HG02571 (cell line): ENCODE results near the gene LRRC8D.
"Not testable (repeated sequence)": the region's sequence is repeated elsewhere in the genome, so short reads cannot be mapped to it uniquely, and the experiment has no call there.

Experiments
- ATAC-seq: cut with Tn5 transposase; IDR thresholded peaks from one replicate; pipeline ENCODE4 v1.9.1; 2021; ENCODE audit warnings: mild to moderate bottlenecking, moderate library complexity; ENCODE audit not compliant: unreplicated experiment

The LRRC8D gene

DNA sequence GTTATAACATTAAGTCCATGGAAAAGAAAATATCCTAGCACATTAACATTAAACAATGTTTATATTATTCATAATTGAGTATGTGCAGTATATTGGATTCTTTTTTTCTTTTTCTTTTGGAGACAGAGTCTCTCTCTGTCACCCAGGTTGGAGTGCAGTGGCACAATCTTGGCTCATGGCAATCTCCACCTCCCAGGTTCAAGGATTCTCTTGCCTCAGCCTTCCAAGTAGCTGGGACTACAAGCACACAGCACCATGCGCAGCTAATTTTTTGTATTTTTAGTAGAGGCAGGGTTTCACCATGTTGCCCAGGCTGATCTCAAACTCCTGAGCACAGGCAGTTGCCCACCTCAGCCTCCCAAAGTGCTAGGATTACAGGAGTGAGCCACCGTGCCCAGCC, 162.0 kb downstream of the LRRC8D start:
- not testable (repeated sequence) for ATAC-seq

DNA sequence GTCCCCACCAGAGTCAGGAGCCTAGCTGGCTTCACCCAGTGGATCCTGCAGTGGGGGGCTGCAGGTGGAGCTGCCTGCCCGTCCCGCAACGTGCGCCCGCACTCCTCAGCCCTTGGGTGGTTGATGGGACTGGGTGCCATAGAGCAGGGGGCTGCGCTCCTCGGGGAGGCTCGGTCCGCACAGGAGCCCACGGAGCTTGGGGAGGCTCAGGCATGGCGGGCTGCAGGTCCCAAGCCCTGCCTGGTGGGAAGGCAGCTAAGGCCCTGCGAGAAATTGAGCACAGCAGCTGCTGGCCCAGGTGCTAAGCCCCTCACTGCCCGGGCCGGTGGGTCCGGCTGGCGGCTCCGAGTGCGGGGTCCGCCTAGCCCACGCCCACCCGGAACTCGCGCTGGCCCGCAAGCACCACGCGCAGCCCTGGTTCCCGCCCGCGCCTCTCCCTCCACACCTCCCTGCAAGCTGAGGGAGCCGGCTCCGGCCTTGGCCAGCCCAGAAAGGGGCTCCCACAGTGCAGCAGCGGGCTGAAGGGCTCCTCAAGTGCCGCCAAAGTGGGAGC, 163.8 kb downstream of the LRRC8D start:
- ATAC-seq: not testable (repeated sequence)

DNA sequence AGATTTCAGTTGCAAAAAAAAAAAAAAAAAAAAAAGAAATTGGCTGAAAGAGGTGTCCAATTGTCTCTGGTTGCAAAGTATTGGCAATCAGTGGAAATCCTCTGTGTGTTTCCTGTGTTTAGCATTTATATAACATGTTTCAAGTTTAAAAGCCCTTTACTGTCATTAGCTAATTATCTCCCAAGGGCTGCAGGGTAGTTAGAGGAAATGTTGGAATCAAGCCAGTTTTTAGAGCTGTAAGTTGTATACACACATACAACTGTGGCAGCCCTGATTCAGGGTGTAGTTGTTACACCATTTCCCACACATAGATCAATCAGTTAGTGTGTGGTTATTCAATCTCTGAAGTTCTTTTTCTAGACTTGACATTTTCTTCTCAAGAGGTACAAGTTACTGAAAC, 165.2 kb downstream of the LRRC8D start:
- no peak for ATAC-seq
